SU-DHL-6 (cell line): ENCODE results near the gene RNF144B.
A peak's percentile ranks its signal among the peaks of the same experiment; 100 is the strongest.

ENCODE experiments used
- H2AFZ ChIP-seq: fragments of 200-600 bp; sonication (generic); 2 replicates; pipeline ENCODE4 v1.6.1; 2014; ENCODE audit warnings: low read depth, mild to moderate bottlenecking, moderate library complexity, mixed read lengths, antibody characterized with exemption, low read length; ENCODE audit not compliant: severe bottlenecking
- H3F3A ChIP-seq: fragments of 200-600 bp; shearing (Covaris generic); 2 replicates; pipeline ENCODE4 v1.6.0; 2016; ENCODE audit warnings: antibody characterized with exemption, mild to moderate bottlenecking; ENCODE audit not compliant: insufficient read depth
- H3K27ac ChIP-seq: fragments of 200-600 bp; sonication (generic); 2 replicates; pipeline ENCODE4 v1.5.1; 2016; ENCODE audit warnings: low read depth, mild to moderate bottlenecking, low read length, moderate library complexity, mixed read lengths
- H3K27me3 ChIP-seq: fragments of 200-600 bp; sonication (generic), shearing (Covaris generic); 2 replicates; pipeline ENCODE4 v1.6.0; 2014; ENCODE audit warnings: mild to moderate bottlenecking, low read length
- H3K36me3 ChIP-seq: fragments of 200-600 bp; sonication (generic); 2 replicates; pipeline ENCODE4 v1.6.1; 2014; ENCODE audit warnings: mild to moderate bottlenecking, low read length, mixed read lengths
- H3K4me2 ChIP-seq: fragments of 300-600, 200-600 bp; shearing (Covaris generic), sonication (generic); 2 replicates; pipeline ENCODE4 v1.6.0; 2014; ENCODE audit warnings: low read length, low read depth, mild to moderate bottlenecking; ENCODE audit not compliant: poor library complexity, severe bottlenecking
- H3K4me3 ChIP-seq: fragments of 200-600 bp; sonication (generic); 2 replicates; pipeline ENCODE4 v1.5.1; 2014; ENCODE audit warnings: antibody characterized with exemption, low read length, mild to moderate bottlenecking, mixed read lengths; ENCODE audit not compliant: insufficient read depth, poor library complexity, severe bottlenecking
- H3K79me2 ChIP-seq: fragments of 200-600 bp; sonication (generic); 2 replicates; pipeline ENCODE4 v1.6.1; 2014; ENCODE audit warnings: mild to moderate bottlenecking, low read length, moderate library complexity; ENCODE audit not compliant: insufficient read depth
- H3K9ac ChIP-seq: fragments of 200-600 bp; sonication (generic); 2 replicates; pipeline ENCODE4 v1.7.0; 2014; ENCODE audit warnings: mild to moderate bottlenecking, low read length
- H3K9me2 ChIP-seq: fragments of 200-600 bp; sonication (generic); replicated peaks from 2 replicates; pipeline ENCODE4 v1.6.1; 2014; ENCODE audit warnings: low read length; ENCODE audit not compliant: insufficient read depth
- H3K9me3 ChIP-seq: fragments of 200-600 bp; sonication (generic); 2 replicates; pipeline ENCODE4 v1.6.1; 2014; ENCODE audit warnings: low read length, mixed read lengths; ENCODE audit not compliant: insufficient read depth
- H4K20me1 ChIP-seq: fragments of 200-600 bp; sonication (generic); 2 replicates; pipeline ENCODE4 v1.6.1; 2014; ENCODE audit warnings: low read depth, mild to moderate bottlenecking, antibody characterized with exemption, low read length, moderate library complexity, mixed read lengths
- CTCF ChIP-seq: fragments of 200-600 bp; sonication (generic); IDR thresholded peaks from one replicate; pipeline ENCODE4 v1.5.1; 2017; ENCODE audit warnings: antibody characterized with exemption, mild to moderate bottlenecking, low read length, moderate library complexity; ENCODE audit not compliant: insufficient read depth, poor library complexity, severe bottlenecking
- EZH2phosphoT487 ChIP-seq: fragments of 200-600 bp; sonication (generic), shearing (Covaris generic); conservative IDR thresholded peaks from 2 replicates; pipeline ENCODE4 v1.6.1; 2018; ENCODE audit warnings: mild to moderate bottlenecking, antibody characterized with exemption, low read length, moderate library complexity, mixed read lengths

The RNF144B gene

GRCh38 chr6:18371010-18371409 is 16.1 kb upstream of the RNF144B start:
- TF ChIP-seq EZH2phosphoT487 = no peak
- H2AFZ ChIP-seq = no peak overlapping the region
- no peak overlapping the region for H3K27ac ChIP-seq
- H4K20me1 ChIP-seq = no peaks in the 10 kb centered on the region
- H3K79me2 ChIP-seq = no peaks in the 10 kb centered on the region
- H3K9me2 ChIP-seq = no peaks in the 10 kb centered on the region
- no peak overlapping the region for H3K9ac ChIP-seq
- no peaks in the 10 kb centered on the region for H3F3A ChIP-seq
- no peaks in the 10 kb centered on the region for H3K9me3 ChIP-seq
- no peaks in the 10 kb centered on the region for H3K36me3 ChIP-seq
- no peak overlapping the region for H3K4me3 ChIP-seq
- no peak overlapping the region for H3K4me2 ChIP-seq
- H3K27me3 ChIP-seq = no peaks in the 10 kb centered on the region

- H3K27ac ChIP-seq = no peak overlapping the region
- H3K9ac ChIP-seq = no peak overlapping the region
- no peaks in the 10 kb centered on the region for H3K79me2 ChIP-seq
- H3K4me3 ChIP-seq = no peak overlapping the region
- H2AFZ ChIP-seq = no peak overlapping the region
- no peak for TF ChIP-seq CTCF
- no peak for TF ChIP-seq EZH2phosphoT487
- H3K9me2 ChIP-seq = no peaks in the 10 kb centered on the region
- no peaks in the 10 kb centered on the region for H3F3A ChIP-seq
- H3K27me3 ChIP-seq = no peaks in the 10 kb centered on the region
- no peaks in the 10 kb centered on the region for H4K20me1 ChIP-seq
- no peaks in the 10 kb centered on the region for H3K36me3 ChIP-seq
- H3K9me3 ChIP-seq = no peaks in the 10 kb centered on the region
- H3K4me2 ChIP-seq = no peak overlapping the region
Measured at GRCh38 chr6:18371656-18372055, 15.5 kb upstream of the RNF144B start.

GRCh38 chr6:18380158-18380836 is 6.9 kb upstream of the RNF144B start:
- H3K36me3 ChIP-seq = no peaks in the 10 kb centered on the region
- H3K27me3 ChIP-seq = no peaks in the 10 kb centered on the region
- no peak overlapping the region for H3K9ac ChIP-seq
- no peaks in the 10 kb centered on the region for H3K9me2 ChIP-seq
- H3K79me2 ChIP-seq = no peaks in the 10 kb centered on the region
- no peaks in the 10 kb centered on the region for H4K20me1 ChIP-seq
- H2AFZ ChIP-seq = peak overlapping the region; percentile 5
- H3K27ac ChIP-seq = no peak overlapping the region
- no peaks in the 10 kb centered on the region for H3F3A ChIP-seq
- no peak overlapping the region for H3K4me2 ChIP-seq
- no peak for TF ChIP-seq CTCF
- TF ChIP-seq EZH2phosphoT487 = no peak
- no peak overlapping the region for H3K4me3 ChIP-seq
- H3K9me3 ChIP-seq = no peaks in the 10 kb centered on the region

- no peaks in the 10 kb centered on the region for H3K79me2 ChIP-seq
- H3K4me2 ChIP-seq = no peak overlapping the region
- no peak overlapping the region for H2AFZ ChIP-seq
- H3K27me3 ChIP-seq = no peaks in the 10 kb centered on the region
- H3K4me3 ChIP-seq = no peak overlapping the region
- no peaks in the 10 kb centered on the region for H4K20me1 ChIP-seq
- H3K27ac ChIP-seq = no peak overlapping the region
- no peaks in the 10 kb centered on the region for H3K9me3 ChIP-seq
- no peak overlapping the region for H3K9ac ChIP-seq
- no peaks in the 10 kb centered on the region for H3K36me3 ChIP-seq
- TF ChIP-seq CTCF (no peak), EZH2phosphoT487 (no peak)
- H3F3A ChIP-seq = no peaks in the 10 kb centered on the region
- H3K9me2 ChIP-seq = no peaks in the 10 kb centered on the region
Measured at GRCh38 chr6:18380851-18381250, 6.3 kb upstream of the RNF144B start.
